GM12892 (cell line): Measurements from ENCODE around the gene GALNT7.

ENCODE experiments used
- POLR2A ChIP-seq: IDR thresholded peaks from 2 replicates; pipeline ENCODE4 v1.6.1; 2011; ENCODE audit warnings: low read depth, low read length, control low read depth
- POLR2AphosphoS5 ChIP-seq: IDR thresholded peaks from 2 replicates; pipeline ENCODE4 v1.6.1; 2011; ENCODE audit warnings: low read depth, low read length, control low read depth

DNA sequence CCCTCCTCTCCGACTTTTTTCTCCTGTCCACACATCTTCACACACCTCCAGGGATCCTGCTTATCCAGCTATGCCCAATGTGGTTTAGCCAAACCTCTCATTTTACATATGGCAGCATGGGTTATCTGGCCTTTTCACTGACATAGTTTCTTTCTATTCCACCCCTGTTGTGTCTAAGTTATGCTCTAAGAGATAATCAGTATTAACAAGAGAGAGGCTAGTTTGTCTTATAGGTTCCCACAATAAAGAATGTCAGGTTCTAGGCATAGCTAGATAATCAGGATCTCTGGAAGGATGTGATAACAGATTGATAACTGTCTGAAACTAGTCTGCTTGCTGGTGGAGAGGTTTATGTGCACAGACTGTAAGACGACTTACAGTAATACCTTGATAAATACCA, 7.7 kb upstream of the GALNT7 start:
- TF ChIP-seq POLR2AphosphoS5 (no peak), POLR2A (no peak)
